GM21529 (cell line): ENCODE measurements around the gene CAPN10.

ENCODE experiments used
- ATAC-seq: cut with Tn5 transposase; IDR thresholded peaks from one replicate; pipeline ENCODE4 v1.9.1; 2021; ENCODE audit not compliant: unreplicated experiment

The CAPN10 gene

DNA sequence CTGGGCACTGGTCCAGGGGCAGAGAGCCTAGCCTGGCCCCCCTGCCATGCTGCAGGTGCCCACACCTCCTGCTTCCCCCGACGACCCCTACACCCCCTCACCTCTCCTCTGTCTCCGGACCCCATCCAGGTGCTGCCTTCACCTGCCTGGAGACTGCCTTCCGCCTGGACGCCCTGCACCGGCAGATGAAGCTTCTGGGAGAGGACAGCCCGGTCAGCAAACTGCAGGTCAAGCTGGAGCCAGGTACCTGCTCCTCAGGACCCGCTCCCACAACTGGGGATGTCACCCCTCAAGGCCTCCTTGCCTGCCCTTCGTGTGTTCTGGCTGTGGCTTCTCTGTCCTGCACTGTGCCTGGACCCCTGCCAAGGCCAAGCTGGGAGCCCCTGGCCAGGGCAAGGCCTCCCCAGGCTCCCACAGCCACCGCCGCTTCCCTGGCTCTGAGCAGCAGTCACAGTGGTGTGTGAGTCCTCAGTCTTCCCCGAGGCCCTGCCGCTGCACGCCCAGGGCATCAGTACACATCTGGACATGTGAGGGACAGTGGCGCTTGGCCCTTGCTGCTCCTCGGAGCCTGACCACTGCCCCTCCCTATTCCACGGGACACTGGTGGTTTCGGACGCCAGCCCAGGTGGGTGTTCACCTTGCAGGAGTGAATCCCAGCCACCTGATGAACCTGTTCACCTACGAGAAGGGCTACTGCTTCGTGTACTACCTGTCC is 12.0 kb upstream of the CAPN10 start:
- no peak for ATAC-seq

DNA sequence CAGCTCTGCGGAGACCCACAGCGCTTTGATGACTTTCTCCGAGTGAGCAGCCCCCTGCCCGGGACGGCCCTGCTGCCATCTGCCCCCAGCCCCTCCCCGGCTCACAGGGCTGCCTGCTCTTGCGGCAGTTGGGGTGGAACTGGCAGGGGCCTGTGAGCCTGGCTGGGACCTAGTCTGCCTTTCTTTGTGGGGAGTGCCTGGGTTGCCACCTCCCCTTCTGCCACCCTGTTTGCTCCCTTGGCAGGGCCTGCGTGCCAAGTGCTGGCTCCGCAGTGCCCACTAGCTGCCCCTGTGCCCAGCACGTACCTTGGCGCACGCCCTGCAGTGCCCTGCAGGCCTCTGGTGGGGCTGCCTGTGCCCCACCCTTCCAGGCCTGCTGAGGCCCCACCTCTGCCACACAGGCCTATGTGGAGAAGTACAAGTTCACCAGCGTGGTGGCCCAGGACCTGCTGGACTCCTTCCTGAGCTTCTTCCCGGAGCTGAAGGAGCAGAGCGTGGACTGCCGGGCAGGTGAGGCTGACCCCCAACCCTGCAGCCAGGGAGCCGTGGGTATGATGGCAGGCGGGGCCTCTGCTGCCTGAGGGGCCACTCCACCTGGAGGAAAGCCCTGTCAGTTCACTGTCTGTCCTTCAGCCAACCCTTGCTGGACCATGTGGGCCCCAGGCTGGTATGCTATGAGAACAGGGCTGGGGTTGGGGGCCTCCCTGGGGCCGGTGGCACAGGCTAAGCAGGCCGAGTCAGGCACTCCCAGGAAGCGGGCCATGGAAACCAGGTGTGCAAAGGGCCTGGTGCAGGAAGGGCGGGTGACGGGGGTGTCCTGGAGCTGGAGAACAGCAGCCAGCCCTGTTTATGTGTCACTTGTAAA is 11.2 kb upstream of the CAPN10 start:
- no peak for ATAC-seq

DNA sequence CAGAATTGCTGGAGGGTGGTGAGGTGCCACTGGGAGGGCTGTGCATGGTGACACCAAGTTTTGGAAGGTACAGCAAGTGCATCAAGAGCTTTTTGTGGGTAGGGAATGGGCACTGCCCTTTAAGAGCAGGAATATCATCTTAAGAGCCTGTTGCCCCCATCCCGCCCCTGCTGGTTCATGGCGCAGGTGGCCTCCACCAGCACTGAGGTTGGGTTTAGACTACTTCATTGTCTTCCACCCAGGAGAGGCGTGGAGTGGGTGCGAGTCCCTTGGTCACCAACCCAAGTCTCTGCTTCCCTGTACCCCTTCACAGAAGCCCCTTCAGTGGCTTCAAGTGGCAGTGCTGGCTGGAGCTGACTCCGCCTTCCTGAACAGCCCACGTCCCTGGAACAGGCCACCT is 10.5 kb upstream of the CAPN10 start:
- ATAC-seq: no peak

DNA sequence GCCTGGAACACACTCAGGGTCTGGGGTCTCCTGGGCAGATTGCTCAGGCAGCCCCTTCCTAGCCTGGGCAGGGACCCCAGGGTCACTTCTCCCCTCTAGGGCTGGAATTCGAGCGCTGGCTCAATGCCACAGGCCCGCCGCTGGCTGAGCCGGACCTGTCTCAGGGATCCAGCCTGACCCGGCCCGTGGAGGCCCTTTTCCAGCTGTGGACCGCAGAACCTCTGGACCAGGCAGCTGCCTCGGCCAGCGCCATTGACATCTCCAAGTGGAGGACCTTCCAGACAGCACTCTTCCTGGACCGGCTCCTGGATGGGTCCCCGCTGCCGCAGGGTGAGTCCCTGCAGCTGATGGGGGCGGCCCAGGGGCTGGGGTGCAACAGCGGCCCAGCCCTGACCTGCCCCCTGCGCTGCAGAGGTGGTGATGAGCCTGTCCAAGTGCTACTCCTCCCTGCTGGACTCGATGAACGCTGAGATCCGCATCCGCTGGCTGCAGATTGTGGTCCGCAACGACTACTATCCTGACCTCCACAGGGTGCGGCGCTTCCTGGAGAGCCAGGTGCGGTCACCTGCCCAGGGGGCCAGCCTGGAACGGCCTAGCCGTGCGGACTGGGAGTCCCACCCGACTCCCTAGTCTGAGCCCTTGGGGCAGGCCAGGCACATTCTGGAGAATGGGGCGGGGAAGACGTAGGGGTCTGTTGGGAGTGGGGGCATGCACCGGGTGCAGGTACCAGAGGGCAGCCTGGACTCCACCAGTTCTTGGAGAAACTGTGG is 9.9 kb upstream of the CAPN10 start:
- ATAC-seq: no peak

DNA sequence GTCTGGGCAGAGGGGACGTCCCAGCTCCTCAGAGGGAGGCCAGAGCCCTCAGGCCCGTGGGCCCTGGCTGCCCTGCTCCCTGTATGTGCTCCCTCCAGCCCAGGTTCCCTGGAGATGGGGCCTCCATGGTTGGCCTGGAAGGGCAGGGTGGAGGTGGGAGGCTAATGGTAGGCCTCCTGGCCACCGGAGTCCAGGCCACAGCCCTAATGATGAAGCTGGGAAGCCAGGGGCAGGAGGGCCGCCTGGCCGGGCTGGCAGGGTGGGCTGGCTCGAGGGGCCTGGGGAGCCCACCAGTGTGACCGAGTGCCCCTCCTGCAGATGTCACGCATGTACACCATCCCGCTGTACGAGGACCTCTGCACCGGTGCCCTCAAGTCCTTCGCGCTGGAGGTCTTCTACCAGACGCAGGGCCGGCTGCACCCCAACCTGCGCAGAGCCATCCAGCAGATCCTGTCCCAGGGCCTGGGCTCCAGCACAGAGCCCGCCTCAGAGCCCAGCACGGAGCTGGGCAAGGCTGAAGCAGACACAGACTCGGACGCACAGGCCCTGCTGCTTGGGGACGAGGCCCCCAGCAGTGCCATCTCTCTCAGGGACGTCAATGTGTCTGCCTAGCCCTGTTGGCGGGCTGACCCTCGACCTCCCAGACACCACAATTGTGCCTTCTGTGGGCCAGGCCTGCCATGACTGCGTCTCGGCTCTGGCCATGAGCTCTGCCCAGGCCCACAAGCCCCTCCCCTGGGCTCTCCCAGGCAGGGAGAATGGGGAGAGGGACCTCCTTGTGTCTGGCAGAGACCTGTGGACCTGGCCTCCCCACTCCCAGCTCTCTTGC is 9.0 kb upstream of the CAPN10 start:
- ATAC-seq: no peak

DNA sequence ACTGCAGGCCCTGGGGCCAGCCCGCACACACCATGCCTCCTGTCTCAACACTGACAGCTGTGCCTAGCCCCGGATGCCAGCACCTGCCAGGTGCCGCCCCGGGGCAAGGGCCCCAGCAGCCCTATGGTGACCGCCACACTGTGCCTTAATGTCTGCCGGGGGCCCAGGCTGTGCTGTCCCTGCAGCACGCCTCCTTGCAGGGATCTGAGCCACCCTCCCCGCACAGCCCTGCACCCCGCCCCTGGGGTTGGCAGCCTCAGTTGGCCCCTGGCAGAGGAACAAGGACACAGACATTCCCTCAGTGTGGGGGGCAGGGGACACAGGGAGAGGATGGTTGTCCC is 8.5 kb upstream of the CAPN10 start:
- ATAC-seq: no peak

DNA sequence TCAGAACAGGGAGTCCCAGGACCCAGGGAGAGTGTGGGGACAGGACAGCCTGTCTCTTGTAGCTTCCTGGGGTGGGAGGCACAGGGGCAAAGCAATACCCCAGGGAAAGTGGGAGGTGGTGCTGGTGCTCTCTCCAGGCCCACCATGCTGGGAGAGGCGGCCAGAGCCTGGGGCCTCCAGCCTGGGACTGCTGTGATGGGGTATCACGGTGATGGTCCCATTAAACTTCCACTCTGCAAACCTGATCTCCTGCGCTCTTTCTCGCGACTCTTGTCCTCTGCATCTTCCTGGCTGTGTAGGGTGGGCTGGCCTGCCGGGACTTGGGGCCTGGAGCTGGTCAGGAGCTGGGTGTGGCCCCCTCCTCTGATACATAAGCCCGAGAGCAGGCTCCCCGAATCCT is 8.0 kb upstream of the CAPN10 start:
- ATAC-seq: no peak

DNA sequence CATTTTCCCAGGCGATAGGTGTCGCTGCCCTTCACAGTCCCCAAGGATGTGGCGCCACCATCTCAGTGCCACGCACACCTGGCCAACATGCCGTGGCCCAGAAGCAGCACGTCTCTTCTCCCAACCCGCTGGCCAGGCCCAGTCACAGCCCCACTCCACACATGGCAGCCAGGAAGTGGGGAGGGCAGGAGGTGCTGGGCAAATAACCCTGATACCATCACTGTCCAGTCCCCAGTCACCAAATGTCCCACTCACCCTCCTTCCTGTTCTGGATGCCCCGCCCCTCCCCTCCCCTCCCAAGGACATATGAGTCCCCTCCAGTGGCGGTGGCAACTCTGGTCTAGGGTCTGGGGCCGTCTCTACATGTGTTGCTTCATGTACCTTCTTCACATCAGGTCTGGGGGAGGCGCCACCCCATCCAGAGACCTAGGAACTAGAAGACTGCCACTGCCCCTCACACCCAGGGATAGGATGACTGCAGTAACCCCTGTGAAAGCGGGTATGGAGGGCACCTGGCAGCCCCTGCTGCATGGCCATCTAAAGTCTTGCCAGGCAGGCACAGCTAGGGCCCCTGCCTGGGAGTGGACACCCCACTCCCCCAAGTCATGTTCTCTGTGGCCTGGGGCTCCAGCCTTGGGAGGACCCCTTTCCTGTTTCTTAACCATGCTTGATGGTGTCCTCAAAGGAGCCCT is 7.3 kb upstream of the CAPN10 start:
- ATAC-seq: no peak

DNA sequence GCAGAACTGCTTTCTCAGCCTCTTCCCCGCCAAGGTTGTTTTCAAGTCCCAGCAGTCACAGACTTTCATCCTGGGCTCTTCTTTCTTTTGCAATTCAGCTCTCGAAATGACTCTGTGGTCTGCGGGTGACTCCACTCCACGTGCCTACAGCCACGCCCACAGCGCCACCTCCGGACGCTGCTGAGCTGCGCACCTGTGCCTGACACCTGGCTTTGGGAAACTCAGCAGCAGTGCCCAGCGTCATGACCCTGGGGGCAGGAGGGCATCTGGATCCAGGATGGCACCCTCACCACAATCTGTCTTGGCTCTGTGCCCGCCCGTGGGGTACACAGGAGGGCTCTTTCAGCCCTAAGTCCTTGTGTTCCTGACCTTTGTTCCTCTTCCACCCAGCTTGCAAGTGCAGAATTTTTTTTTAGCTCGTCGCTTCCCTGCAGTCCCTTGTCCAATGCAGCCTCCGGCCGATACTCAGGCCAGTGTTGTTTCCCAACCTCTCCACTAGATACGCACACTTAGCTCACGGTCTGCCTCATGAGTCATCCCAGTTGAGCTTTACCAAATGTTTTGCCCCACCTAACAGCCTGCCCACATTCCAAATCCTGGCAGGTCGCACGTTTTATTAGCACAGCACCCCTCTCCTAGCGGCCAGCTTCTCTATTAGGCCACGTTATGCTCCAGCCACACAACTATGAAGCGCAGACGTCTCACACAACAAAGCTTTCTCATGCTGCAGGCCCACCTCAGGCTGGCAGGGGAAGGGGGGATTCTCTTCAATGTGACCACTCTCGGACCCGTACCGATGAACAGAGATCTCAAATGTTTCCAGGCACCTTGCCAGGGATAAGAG is 6.5 kb upstream of the CAPN10 start:
- peak; percentile 41 for ATAC-seq

DNA sequence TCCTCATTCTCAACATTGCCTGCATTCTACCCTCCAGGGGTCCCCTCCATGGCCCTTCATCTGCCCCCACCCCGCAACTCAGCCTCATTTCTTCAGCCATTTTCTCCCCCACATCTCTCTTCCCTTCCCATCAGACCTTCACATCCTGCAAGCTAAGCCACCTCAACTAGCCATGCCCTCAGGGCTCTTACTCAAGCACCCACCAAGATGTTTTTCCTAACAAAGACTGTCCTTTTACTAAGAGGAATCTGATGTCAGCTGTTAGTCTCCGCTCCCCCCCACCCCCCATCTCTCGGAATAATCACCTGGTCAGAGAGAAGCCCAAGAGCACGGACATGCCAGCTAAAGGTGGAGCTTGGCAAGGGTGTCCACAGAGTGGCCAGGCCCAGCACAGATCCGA is 4.7 kb upstream of the CAPN10 start:
- ATAC-seq: no peak

DNA sequence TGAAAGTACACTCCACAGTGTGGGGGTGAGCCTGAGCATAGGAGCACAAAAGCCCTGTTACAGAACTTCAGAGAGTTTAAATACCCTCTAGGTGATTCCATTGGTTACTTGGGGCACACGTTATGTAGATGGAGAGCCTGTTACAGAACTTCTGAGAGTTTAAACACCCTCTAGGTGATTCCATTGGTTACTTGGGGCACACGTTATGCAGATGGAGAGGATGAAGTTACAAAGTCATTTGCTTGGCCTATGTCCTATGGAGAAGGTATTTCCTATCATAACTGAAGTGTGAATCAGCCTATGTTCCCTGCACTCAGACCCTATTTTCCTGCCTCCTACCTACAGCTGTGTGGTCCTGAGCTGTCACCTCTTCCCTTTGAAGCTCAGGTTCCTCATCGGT is 3.8 kb upstream of the CAPN10 start:
- ATAC-seq: no peak

DNA sequence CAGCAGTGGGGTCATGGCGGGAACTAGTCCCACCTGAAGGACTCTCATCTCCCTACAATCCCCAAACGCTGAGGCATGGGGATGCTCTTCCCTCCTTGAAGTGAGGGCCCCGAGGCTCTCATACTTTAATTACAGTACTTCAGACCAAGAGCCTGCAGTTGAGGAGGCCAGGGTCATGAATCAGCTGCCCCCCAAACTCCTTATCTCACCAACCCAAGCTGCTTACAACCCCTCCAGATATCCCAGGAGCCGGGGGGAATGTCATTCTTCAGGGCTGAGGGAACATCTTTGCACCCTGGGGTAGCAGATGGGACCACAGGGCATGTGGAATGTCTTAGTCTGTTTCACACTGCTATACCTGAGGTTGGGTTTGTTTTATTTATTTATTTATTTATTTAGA is 2.8 kb upstream of the CAPN10 start:
- no peak for ATAC-seq

DNA sequence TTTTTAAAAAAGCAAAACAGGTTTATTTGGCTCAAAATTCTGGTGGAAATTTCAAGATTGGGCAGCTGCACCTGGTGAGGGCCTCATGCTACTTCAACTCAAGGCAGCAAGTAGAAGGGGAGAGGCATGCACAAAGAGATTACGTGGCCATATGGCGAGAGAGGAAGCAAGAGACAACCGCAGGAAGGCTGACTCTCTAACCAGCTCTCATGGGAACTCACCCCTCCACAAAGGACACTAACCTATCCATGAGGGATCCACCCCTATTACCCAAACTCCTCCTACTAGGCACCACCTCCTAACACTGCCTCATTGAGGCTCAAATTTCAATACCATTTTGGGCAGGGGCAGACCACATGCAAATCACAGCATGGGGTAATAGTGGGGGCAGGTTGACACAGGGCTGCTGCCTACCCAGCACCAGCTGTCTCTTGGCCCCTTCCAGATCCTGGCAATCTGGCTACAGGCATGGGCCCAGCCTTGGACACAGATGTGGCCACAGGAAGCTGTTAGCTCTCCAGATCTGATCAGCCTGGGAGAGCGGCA is 2.0 kb upstream of the CAPN10 start:
- ATAC-seq: peak; percentile 59

DNA sequence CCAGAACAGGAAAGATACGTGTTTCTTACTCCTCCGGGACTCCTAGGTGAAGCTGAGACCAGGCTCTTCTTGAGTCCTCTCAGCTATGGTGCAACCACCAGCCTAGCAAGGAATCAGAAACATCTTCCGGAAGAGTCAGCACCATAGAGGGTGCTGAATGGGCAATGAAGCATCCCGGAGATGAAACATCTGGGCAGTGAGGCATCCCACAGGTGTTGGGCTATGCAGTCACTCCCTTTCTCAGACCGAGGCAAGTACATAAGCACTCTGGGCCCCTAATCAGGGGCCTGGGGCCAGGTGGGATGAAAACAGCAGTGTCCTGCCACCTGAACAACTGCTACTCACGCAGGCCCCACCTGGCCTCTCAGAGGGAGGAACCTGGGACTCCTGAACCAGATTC is 1.4 kb upstream of the CAPN10 start:
- peak; percentile 30 for ATAC-seq

DNA sequence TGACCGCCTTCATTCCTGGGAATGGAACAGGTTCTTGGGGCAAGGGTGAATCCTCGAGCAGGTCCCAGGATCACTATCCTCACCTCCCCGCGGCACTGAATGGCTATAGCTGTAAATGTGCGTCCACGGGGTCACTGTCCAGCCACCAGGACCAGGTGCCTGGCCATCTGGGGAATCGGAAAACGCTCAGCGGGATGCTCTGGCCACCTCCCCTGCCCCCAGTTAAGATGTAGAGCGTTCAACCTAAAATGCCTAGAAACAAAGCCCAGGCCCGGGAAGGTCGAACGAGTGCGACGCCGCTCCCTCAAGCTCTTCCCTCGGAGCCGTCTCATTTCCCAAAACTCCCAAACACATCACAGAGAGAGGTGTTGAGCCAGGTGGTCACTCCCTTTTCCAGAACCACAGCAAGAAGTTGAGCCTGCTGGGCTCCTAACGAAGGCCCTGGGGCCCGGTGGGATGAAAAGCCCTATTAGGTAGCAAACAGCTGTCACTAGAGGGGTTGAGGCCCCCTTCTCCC is 795 bp upstream of the CAPN10 start:
- no peak for ATAC-seq

DNA sequence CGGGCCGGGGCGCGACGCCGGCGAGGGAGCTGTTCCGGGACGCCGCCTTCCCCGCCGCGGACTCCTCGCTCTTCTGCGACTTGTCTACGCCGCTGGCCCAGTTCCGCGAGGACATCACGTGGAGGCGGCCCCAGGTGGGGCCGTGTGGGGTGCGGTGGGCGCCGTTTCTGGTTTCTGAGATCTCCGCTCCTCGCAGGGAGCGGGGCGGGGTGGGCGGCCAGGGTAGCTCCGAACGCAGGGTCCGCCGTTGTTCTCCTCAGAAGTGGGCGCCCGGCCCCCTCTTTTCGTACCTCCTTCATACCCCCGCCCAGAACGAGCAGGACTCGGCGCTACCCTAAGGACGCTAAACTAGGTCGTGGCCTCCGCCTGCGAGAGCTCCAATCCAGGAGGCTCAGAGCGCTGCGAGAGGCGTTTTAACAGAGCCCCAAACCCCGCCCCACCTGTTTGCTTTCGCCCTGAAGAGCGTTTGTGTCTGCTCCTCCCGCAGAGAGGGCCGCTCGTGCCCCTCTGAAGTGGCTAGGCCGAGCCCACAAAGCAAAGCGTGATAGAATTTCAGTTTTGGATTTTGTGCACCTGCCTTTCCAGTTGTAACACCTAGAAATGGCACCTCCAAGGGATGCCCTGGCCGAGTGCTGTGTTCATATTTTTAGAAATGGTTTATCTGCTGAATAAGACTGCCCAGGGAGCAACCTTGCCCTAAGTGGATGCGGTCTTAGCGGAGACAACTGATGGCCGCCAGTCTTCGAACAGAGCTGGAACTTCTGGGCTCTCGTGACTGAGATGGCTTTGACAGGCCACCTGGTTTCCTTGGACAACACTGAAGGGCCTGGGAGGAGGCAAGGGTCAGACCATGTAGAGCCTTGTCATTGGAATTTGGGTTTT is 626 bp downstream of the CAPN10 start:
- no peak for ATAC-seq

DNA sequence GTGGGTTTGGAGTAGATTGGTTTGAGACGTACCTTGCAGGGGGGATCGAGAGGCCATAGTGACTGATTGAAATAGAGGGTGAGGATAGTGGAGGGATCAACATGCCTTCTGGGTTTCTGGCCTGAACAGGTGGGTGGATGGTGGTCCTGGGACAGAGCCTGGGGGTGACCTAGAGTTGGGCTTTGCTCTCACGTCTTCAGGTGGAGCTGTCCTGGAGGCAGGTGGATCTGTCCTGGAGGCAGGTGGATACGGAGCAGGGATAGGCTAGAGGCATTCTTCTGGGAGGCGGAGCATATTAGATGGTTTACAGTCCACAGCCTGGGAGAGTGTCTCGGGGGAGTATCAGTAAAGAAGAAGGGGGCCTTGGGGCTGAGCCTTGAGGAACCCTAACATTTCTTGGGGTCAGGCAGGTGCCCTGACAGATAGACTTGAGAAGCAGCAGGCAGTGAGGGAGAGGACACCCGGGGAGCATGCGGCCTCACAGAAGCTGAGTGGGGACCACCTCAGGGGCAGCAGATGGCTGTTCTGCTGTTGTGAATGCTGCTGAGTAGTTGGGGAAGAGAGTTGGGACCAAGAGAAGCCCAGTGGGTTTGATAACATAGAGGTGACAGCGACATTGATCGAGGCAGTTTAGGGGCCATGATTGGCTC is 1.6 kb downstream of the CAPN10 start:
- no peak for ATAC-seq

DNA sequence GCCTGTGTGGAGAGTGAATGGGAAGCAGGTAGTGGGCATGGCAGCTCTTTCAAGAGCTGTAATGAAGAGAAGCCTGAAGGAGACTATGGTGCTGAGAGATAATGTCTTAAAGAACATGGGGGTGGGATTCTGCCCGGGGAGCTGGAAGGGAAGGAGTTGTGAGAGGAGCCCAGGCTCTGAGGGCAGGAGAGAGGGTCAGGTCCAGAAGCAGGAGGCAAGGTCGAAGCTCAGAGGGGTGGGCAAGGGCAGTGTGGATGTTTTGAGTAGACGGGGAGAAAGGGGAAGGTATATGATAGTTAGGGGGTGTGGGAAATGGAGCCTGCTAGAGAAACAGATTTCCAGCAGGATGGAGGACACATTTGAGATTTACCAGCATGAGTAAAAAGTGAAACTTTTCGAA is 2.1 kb downstream of the CAPN10 start:
- ATAC-seq: no peak
